Epithelial cell of proximal tubule (primary cell): Measurements from ENCODE around the gene LGR6. TPM values are rescaled to one million over a fixed set of nuclear protein-coding genes. Genes with fewer than 3 reads are reported as not detected.
A peak's percentile ranks its signal among the peaks of the same experiment; 100 is the strongest.

Source experiments
- DNase-seq: peaks from one replicate; pipeline ENCODE4 v3.0.0-alpha.2; 2011; ENCODE audit warnings: low read depth
- H3K4me3 ChIP-seq: 2 replicates; pipeline ENCODE4 v1.5.1; 2011; ENCODE audit warnings: low read depth, mild to moderate bottlenecking, low read length
- CTCF ChIP-seq: conservative IDR thresholded peaks from 2 replicates; pipeline ENCODE4 v1.5.1; 2012; ENCODE audit warnings: low read depth, mild to moderate bottlenecking, low read length
- total RNA-seq: library from RNA; depleted of rRNA; stranded (reverse); fragments of >200 nt; gene quantifications from 2 replicates; pipeline ENCODE4 v1.2.3, GENCODE V29; 2015

Gene LGR6
- total RNA-seq, 1 donor from 2014 or later: not detected

GRCh38 chr1:202208351-202208857 lies 14.8 kb downstream of the LGR6 start:
- no peak for TF ChIP-seq CTCF
- no peak overlapping the region for H3K4me3 ChIP-seq
- no peak for DNase-seq

GRCh38 chr1:202210385-202210784 lies 16.8 kb downstream of the LGR6 start:
- no peak for DNase-seq
- H3K4me3 ChIP-seq: no peak overlapping the region
- TF ChIP-seq CTCF: peak; percentile 21

- no peak overlapping the region for H3K4me3 ChIP-seq
- no peak for TF ChIP-seq CTCF
- DNase-seq: no peak
Observed at GRCh38 chr1:202210969-202211368, 17.4 kb downstream of the LGR6 start.

- DNase-seq: no peak
- no peak overlapping the region for H3K4me3 ChIP-seq
- TF ChIP-seq CTCF: no peak
Observed at GRCh38 chr1:202212787-202213186, 19.2 kb downstream of the LGR6 start.

- no peak for DNase-seq
- TF ChIP-seq CTCF: peak; percentile 44
- peak overlapping the region; percentile 43 for H3K4me3 ChIP-seq
Observed at GRCh38 chr1:202213361-202214088, 19.9 kb downstream of the LGR6 start.

GRCh38 chr1:202214089-202214843 lies 20.7 kb downstream of the LGR6 start:
- DNase-seq: no peak
- H3K4me3 ChIP-seq: peak overlapping the region; percentile 43
- no peak for TF ChIP-seq CTCF
